NCI-H1105 treated with DMSO at 0.1 percent for 48 hours (cell line): ENCODE results near the gene GRK6.

Experiments used
- DNase-seq: peaks from one replicate; lab custom pipeline; 2025; lab: John Stamatoyannopoulos, UW

The GRK6 gene

DNA sequence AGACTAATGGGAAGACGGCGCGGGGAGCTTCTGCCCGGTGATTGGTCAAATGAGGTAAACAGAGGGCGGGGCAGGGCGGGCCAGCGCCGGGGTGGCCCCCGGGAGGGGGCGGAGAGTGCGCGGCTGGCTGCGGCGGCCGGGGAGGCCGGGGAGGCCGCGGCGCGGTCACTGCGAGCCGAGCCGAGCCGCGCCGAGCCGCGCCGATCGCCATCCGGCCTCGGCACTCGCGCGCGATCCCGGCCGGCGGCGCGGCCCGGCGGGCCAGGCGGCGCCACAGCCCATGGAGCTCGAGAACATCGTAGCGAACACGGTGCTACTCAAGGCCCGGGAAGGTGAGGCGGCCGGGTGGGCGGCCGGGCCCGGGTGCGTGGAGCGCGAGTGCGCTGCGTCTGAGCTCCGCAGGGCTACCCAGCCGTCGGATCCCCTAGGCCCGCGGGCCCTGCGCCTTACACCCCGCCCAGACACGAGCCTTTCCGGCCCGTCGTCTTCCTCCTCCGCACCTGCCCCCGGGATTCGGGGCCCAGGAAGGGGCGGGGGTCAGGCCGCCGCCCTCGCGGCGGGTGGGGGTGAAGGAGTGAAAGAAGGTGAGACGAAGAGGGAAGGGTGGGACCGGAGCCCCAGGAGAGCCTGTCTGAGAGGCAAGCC is at the start of gene GRK6:
GRK6 (plus strand) TSS at position 111 of the 645 bp plus-strand sequence; CDS start at position 281, 170 bp downstream.
- DNase-seq = no peak

DNA sequence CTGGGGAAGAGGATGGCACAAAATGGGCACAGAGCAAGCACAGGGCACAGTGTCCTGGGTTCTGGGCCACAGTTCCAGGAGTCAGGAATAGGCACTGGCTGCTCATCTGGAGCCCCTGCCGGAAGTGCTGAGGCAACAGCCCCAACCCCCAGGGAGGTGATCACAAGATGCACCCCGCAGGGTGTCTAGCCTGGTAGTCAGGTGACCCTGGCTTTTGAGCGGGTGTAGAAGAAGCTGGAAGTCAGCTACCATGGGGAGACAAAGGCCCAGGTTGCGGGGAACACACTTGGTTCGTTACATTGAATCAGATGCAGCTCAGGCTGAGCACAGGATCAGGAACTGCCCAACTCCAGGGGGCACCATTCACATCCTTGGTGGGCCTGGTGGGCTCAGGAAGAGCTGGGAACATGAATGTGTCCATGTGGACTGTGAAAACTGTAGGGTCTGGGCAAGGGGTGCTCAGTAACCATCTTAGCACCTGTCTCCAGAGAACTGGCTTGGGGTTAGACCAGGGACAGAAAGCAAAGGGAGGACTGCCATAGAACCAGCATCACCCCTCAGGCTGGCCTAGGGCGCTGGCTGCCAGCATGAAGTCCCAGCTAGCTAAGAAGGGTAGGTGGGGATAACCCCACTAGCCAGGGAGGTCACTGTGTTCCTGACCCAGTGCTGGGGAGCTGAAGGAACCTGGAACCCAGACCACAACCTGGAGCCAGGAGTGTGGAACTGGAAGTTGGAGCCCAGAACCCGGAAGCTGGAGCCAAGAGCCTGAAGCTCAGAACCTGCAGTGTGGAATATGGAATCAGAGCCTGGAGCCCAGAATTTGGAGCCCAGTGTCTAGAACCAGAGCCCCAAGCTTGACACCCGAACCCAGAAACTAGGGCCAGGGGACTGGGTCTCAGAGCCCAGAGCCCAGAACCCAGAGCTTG is 48.4 kb upstream of the GRK6 start:
- DNase-seq = no peak

- DNase-seq = no peak
Observed at GRCh38 chr5:177378884-177379883, 47.3 kb upstream of the GRK6 start.

GRCh38 chr5:177380805-177381126 is 45.7 kb upstream of the GRK6 start:
- DNase-seq = no peak

- DNase-seq = no peak
Observed at GRCh38 chr5:177382423-177383029, 44.0 kb upstream of the GRK6 start.

- DNase-seq = no peak
Observed at GRCh38 chr5:177383181-177383580, 43.3 kb upstream of the GRK6 start.

DNA sequence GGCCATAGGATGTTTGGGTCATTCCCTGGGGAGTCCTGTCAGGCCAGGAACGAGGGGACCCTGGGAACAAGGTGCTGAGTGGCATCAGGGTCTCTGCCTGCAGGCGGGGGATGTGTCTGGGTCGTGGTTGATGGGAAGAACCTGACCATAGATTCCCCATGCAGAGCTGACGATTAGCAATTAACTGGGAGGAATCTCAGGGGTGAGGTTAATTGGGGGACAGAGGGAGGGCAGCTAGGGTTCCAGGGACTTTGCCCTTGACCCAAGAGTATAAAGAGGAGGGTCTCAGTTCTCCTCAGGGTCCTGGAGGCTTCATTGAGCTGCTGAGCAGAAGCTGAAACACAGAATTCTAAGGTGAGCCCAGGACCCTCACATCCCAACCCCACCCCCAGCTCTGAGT is 42.3 kb upstream of the GRK6 start, which contains the start of gene SLC34A1:
SLC34A1 (plus strand) TSS at position 301 of the 400 bp plus-strand sequence. CDS start 1,308 bp downstream, outside the sequence.
- DNase-seq = no peak

DNA sequence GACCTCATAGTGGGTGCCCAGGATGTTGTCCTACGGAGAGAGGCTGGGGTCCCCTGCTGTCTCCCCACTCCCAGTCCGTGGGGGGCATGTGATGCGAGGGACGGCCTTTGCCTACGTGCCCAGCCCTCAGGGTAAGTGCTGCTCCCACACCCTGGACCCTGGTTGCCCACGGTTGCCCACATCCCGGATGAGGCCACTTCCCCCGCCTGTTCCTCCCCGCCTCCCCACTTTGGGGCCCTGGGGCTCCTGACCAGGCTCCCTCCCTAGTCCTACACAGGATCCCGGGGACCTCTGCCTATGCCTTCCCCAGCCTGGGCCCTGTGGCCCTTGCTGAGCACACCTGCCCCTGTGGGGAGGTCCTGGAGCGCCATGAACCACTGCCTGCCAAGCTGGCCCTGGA is 40.8 kb upstream of the GRK6 start:
- DNase-seq = no peak

DNA sequence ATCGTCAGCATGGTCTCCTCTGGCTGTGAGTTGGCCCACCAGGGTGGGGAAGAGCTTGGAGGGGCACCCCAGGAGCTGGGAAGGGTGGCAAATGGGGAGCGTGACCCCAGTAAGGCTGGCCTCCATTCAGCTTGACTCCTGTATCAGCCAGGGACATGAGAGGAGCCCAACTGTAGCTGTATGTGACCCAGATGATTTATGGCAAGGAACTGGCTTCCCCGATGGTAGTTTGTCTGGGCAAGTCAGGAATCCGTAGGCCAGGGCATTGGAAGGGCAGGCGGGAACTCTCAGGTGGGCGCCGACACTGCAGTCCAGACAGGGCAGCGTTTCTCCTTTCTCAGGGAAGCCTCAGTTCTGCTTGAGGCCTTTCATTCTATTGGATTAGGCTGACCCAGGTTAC is 39.9 kb upstream of the GRK6 start:
- no peak for DNase-seq

GRCh38 chr5:177387405-177387804 is 39.1 kb upstream of the GRK6 start:
- no peak for DNase-seq

DNA sequence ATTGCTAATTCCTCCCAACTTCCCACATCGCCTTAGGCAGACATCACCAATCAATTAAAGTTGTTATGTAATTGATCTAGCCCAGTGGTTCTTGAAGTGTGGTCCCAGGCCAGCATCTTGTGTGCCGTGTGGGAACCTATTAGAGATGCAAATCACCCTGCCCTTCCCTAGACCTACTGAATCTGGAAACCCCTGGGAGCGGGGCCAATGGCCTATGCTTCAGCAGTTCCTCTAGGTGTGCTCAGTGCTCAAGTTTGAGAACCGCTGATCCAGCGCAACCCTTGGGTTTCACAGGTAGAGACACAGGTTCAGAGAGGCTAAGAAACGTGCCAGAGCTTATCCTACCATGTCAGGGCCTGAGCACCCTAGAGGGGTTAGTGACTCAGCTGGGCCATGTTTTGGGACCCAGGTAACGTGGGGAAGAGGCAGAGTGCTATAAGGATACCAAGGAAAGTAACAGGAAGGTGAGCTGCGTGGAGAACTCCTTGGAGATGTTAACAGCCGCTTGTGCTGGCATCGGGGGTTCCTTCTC is 37.9 kb upstream of the GRK6 start:
- DNase-seq = no peak

DNA sequence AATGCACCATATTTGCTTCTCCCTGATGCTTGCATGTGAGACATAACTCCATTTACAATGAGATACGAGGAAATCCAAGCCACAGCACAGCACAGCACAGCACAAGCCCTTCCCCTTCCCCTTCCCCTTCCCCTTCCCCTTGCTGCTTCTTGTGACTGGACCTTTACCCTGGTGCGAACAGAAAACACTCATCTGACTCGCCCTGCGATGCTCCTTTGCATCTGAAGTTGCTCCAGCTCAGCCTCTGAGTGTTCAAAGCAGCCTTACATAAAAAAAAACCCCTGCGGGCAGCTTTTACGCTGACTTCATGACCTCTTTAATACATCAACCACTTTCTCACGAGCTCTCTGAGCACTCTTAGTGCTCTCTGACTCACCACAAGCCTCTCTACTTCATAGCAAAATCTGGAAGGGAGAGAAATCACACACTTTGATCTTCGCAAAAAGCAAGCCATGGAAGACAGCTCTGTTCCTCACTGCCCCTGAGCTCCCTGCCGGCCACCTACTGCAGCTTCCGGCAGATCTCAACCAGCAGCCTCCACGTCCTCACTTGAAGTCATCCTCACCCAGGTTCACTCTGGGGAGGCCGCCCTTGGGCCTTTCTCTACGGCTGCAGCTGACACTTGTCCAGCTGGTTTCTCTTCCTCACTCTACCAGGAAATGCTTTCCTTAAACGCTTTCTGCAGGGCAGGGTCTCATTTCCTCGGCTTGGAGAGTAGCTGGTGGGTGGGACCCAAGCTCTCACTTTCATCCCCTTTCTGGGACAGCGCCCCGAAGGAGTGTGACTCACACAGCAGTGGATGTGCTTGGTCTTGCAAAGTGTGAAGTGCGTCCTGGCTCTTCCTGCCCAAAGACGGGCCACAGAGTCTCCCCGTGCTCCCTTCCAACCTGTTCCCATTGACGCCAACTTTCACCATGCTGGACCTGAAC is 37.0 kb upstream of the GRK6 start:
- no peak for DNase-seq

GRCh38 chr5:177390363-177391300 is 35.8 kb upstream of the GRK6 start:
- peak; percentile 50 for DNase-seq

DNA sequence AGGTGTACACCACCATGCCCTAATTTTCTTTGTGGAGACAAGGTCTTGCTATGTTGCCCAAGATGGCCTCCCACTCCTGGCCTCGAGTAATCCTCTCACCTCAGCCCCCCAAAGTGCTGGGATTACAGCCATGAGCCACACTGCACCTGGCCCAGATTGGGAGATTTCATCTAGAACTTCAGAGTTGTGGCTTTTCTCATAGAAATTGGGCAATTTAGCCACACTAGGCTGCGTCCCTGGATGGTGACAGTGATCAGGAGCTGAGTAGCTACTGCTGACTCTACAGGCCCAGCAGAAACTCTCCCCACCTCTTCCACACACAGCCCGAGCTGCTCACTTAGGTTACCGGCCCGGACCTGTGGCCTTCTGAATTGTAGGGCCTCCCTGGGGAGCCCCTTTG is 33.7 kb upstream of the GRK6 start:
- no peak for DNase-seq

- DNase-seq = no peak
Observed at GRCh38 chr5:177393206-177393765, 33.2 kb upstream of the GRK6 start.

DNA sequence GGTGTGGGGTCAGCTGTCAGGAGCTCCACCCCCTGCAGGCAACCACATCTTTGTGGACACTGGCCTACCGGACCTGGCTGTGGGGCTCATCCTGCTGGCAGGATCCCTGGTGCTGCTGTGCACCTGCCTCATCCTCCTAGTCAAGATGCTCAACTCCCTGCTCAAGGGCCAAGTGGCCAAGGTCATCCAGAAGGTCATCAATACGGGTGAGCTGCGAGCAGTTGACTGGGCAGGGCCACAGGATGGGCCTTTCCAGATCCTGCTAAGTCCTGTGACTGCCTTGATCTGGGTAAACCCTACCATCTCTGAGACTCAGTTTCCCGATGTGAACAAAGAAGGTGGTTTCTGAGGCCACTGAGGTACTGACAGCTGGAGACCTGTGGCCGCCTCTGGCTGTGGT is 32.5 kb upstream of the GRK6 start:
- no peak for DNase-seq

- no peak for DNase-seq
Observed at GRCh38 chr5:177396078-177396477, 30.4 kb upstream of the GRK6 start.

GRCh38 chr5:177396807-177397206 is 29.7 kb upstream of the GRK6 start:
- DNase-seq = no peak

GRCh38 chr5:177397875-177398390 is 28.5 kb upstream of the GRK6 start:
- no peak for DNase-seq
